ENCODE data around the gene SGTB. TPM values are rescaled to one million over a fixed set of nuclear protein-coding genes. Genes with fewer than 3 reads are reported as not detected.
"Not testable (repeated sequence)": the region's sequence is repeated elsewhere in the genome, so short reads cannot be mapped to it uniquely, and the experiment has no call there.

The SGTB gene
- total and polyA plus RNA-seq, 2 donors = 3.3 to 6.7 TPM

- no peak for DNase-seq (ENCODE audit: low read depth in 6 of 9, low spot score in 9 of 9)
- H3K36me3 ChIP-seq (ENCODE audit: control insufficient read depth in 2 of 2, insufficient read depth in 2 of 2, low read length in 1 of 2) = no peaks in the 10 kb centered on the region
- no peaks in the 10 kb centered on the region for H3K27me3 ChIP-seq (ENCODE audit: control insufficient read depth in 2 of 2, insufficient read depth in 1 of 2, low read length in 1 of 2)
- H3K27ac ChIP-seq (ENCODE audit: low read depth in 1 of 2, low read length in 1 of 2) = no peak overlapping the region
- no peaks in the 10 kb centered on the region for H3K9me3 ChIP-seq (ENCODE audit: control insufficient read depth in 2 of 2, insufficient read depth in 1 of 2, low read length in 1 of 2)
- H3K4me1 ChIP-seq (ENCODE audit: control insufficient read depth in 2 of 2, insufficient read depth in 2 of 2, low read length in 2 of 2) = no peaks in the 10 kb centered on the region
- H3K4me3 ChIP-seq (ENCODE audit: low read length in 2 of 2) = no peak overlapping the region
- 96% methylated on average over 4 of the region's 4 CpGs for WGBS
Observed at GRCh38 chr5:65738305-65738704, 16.4 kb upstream of the SGTB start.

GRCh38 chr5:65737842-65738241 lies 15.9 kb upstream of the SGTB start:
- H3K27ac ChIP-seq (ENCODE audit: low read depth in 1 of 2, low read length in 1 of 2) = no peak overlapping the region
- WGBS = 97% methylated on average over 7 of the region's 7 CpGs
- DNase-seq (ENCODE audit: low read depth in 6 of 9, low spot score in 9 of 9) = no peak
- H3K36me3 ChIP-seq (ENCODE audit: control insufficient read depth in 2 of 2, insufficient read depth in 2 of 2, low read length in 1 of 2) = no peaks in the 10 kb centered on the region
- H3K9me3 ChIP-seq (ENCODE audit: control insufficient read depth in 2 of 2, insufficient read depth in 1 of 2, low read length in 1 of 2) = no peaks in the 10 kb centered on the region
- H3K4me3 ChIP-seq (ENCODE audit: low read length in 2 of 2) = no peak overlapping the region
- H3K27me3 ChIP-seq (ENCODE audit: control insufficient read depth in 2 of 2, insufficient read depth in 1 of 2, low read length in 1 of 2) = no peaks in the 10 kb centered on the region
- no peaks in the 10 kb centered on the region for H3K4me1 ChIP-seq (ENCODE audit: control insufficient read depth in 2 of 2, insufficient read depth in 2 of 2, low read length in 2 of 2)

- Histone ChIP-seq H3K27ac (ENCODE audit: low read depth in 1 of 2, low read length in 1 of 2) (no peak overlapping the region), H3K4me3 (ENCODE audit: low read length in 2 of 2) (no peak overlapping the region), H3K27me3 (ENCODE audit: control insufficient read depth in 2 of 2, insufficient read depth in 1 of 2, low read length in 1 of 2) (no peaks in the 10 kb centered on the region), H3K9me3 (ENCODE audit: control insufficient read depth in 2 of 2, insufficient read depth in 1 of 2, low read length in 1 of 2) (no peaks in the 10 kb centered on the region), H3K36me3 (ENCODE audit: control insufficient read depth in 2 of 2, insufficient read depth in 2 of 2, low read length in 1 of 2) (no peaks in the 10 kb centered on the region), H3K4me1 (ENCODE audit: control insufficient read depth in 2 of 2, insufficient read depth in 2 of 2, low read length in 2 of 2) (no peaks in the 10 kb centered on the region)
- DNase-seq (ENCODE audit: low read depth in 6 of 9, low spot score in 9 of 9) = no peak
- 97% methylated on average over 1 of the region's 1 CpG for WGBS
Observed at GRCh38 chr5:65736011-65736410, 14.1 kb upstream of the SGTB start.

GRCh38 chr5:65734921-65735320 lies 13.0 kb upstream of the SGTB start:
- Histone ChIP-seq H3K36me3 (ENCODE audit: control insufficient read depth in 2 of 2, insufficient read depth in 2 of 2, low read length in 1 of 2) (no peaks in the 10 kb centered on the region), H3K4me1 (ENCODE audit: control insufficient read depth in 2 of 2, insufficient read depth in 2 of 2, low read length in 2 of 2) (no peaks in the 10 kb centered on the region), H3K27ac (ENCODE audit: low read depth in 1 of 2, low read length in 1 of 2) (no peak overlapping the region), H3K9me3 (ENCODE audit: control insufficient read depth in 2 of 2, insufficient read depth in 1 of 2, low read length in 1 of 2) (no peaks in the 10 kb centered on the region), H3K27me3 (ENCODE audit: control insufficient read depth in 2 of 2, insufficient read depth in 1 of 2, low read length in 1 of 2) (no peaks in the 10 kb centered on the region), H3K4me3 (ENCODE audit: low read length in 2 of 2) (no peak overlapping the region)
- WGBS = 64% methylated on average over 1 of the region's 1 CpG
- no peak for DNase-seq (ENCODE audit: low read depth in 6 of 9, low spot score in 9 of 9)

- not testable (repeated sequence) for H3K4me3 ChIP-seq (ENCODE audit: low read length in 2 of 2); H3K27ac ChIP-seq (ENCODE audit: low read depth in 1 of 2, low read length in 1 of 2); H3K9me3 ChIP-seq (ENCODE audit: control insufficient read depth in 2 of 2, insufficient read depth in 1 of 2, low read length in 1 of 2); H3K36me3 ChIP-seq (ENCODE audit: control insufficient read depth in 2 of 2, insufficient read depth in 2 of 2, low read length in 1 of 2); H3K4me1 ChIP-seq (ENCODE audit: control insufficient read depth in 2 of 2, insufficient read depth in 2 of 2, low read length in 2 of 2); H3K27me3 ChIP-seq (ENCODE audit: control insufficient read depth in 2 of 2, insufficient read depth in 1 of 2, low read length in 1 of 2); DNase-seq (ENCODE audit: low read depth in 6 of 9, low spot score in 9 of 9)
- WGBS = 55% methylated on average over 7 of the region's 7 CpGs
Observed at GRCh38 chr5:65734196-65734775, 12.4 kb upstream of the SGTB start.

GRCh38 chr5:65732046-65732445 lies 10.1 kb upstream of the SGTB start:
- not testable (repeated sequence) for H3K27me3 ChIP-seq (ENCODE audit: control insufficient read depth in 2 of 2, insufficient read depth in 1 of 2, low read length in 1 of 2); H3K27ac ChIP-seq (ENCODE audit: low read depth in 1 of 2, low read length in 1 of 2); H3K4me3 ChIP-seq (ENCODE audit: low read length in 2 of 2); H3K36me3 ChIP-seq (ENCODE audit: control insufficient read depth in 2 of 2, insufficient read depth in 2 of 2, low read length in 1 of 2); H3K4me1 ChIP-seq (ENCODE audit: control insufficient read depth in 2 of 2, insufficient read depth in 2 of 2, low read length in 2 of 2); DNase-seq (ENCODE audit: low read depth in 6 of 9, low spot score in 9 of 9); H3K9me3 ChIP-seq (ENCODE audit: control insufficient read depth in 2 of 2, insufficient read depth in 1 of 2, low read length in 1 of 2)
- WGBS = 96% methylated on average over 3 of the region's 3 CpGs

- Histone ChIP-seq H3K27me3 (ENCODE audit: control insufficient read depth in 2 of 2, insufficient read depth in 1 of 2, low read length in 1 of 2) (no peaks in the 10 kb centered on the region), H3K27ac (ENCODE audit: low read depth in 1 of 2, low read length in 1 of 2) (no peak overlapping the region), H3K9me3 (ENCODE audit: control insufficient read depth in 2 of 2, insufficient read depth in 1 of 2, low read length in 1 of 2) (no peaks in the 10 kb centered on the region), H3K4me3 (ENCODE audit: low read length in 2 of 2) (no peak overlapping the region), H3K36me3 (ENCODE audit: control insufficient read depth in 2 of 2, insufficient read depth in 2 of 2, low read length in 1 of 2) (no peaks in the 10 kb centered on the region), H3K4me1 (ENCODE audit: control insufficient read depth in 2 of 2, insufficient read depth in 2 of 2, low read length in 2 of 2) (no peaks in the 10 kb centered on the region)
- 93% methylated on average over 2 of the region's 2 CpGs for WGBS
- no peak for DNase-seq (ENCODE audit: low read depth in 6 of 9, low spot score in 9 of 9)
Observed at GRCh38 chr5:65730910-65731309, 9.0 kb upstream of the SGTB start.

- no peaks in the 10 kb centered on the region for H3K27me3 ChIP-seq (ENCODE audit: control insufficient read depth in 2 of 2, insufficient read depth in 1 of 2, low read length in 1 of 2)
- no peaks in the 10 kb centered on the region for H3K9me3 ChIP-seq (ENCODE audit: control insufficient read depth in 2 of 2, insufficient read depth in 1 of 2, low read length in 1 of 2)
- H3K36me3 ChIP-seq (ENCODE audit: control insufficient read depth in 2 of 2, insufficient read depth in 2 of 2, low read length in 1 of 2) = no peaks in the 10 kb centered on the region
- no peaks in the 10 kb centered on the region for H3K4me1 ChIP-seq (ENCODE audit: control insufficient read depth in 2 of 2, insufficient read depth in 2 of 2, low read length in 2 of 2)
- 99% methylated on average over 1 of the region's 1 CpG for WGBS
- no peak overlapping the region for H3K4me3 ChIP-seq (ENCODE audit: low read length in 2 of 2)
- DNase-seq (ENCODE audit: low read depth in 6 of 9, low spot score in 9 of 9) = no peak
- H3K27ac ChIP-seq (ENCODE audit: low read depth in 1 of 2, low read length in 1 of 2) = no peak overlapping the region
Observed at GRCh38 chr5:65728218-65728617, 6.3 kb upstream of the SGTB start.

GRCh38 chr5:65727491-65728156 lies 5.7 kb upstream of the SGTB start:
- Histone ChIP-seq H3K36me3 (ENCODE audit: control insufficient read depth in 2 of 2, insufficient read depth in 2 of 2, low read length in 1 of 2) (no peaks in the 10 kb centered on the region), H3K27me3 (ENCODE audit: control insufficient read depth in 2 of 2, insufficient read depth in 1 of 2, low read length in 1 of 2) (peaks cover 0 to 5% of the 10 kb centered on the region in 2 donors), H3K27ac (ENCODE audit: low read depth in 1 of 2, low read length in 1 of 2) (no peak overlapping the region), H3K4me3 (ENCODE audit: low read length in 2 of 2) (no peak overlapping the region), H3K4me1 (ENCODE audit: control insufficient read depth in 2 of 2, insufficient read depth in 2 of 2, low read length in 2 of 2) (peaks cover 0 to 5% of the 10 kb centered on the region in 2 donors), H3K9me3 (ENCODE audit: control insufficient read depth in 2 of 2, insufficient read depth in 1 of 2, low read length in 1 of 2) (no peaks in the 10 kb centered on the region)
- 94% methylated on average over 7 of the region's 7 CpGs for WGBS
- DNase-seq (ENCODE audit: low read depth in 6 of 9, low spot score in 9 of 9) = no peak
